ENCODE results near the gene RPTOR. TPM values are rescaled to one million over a fixed set of nuclear protein-coding genes. Genes with fewer than 3 reads are reported as not detected.

The RPTOR gene
- total and polyA plus RNA-seq, 10 of the 15 experiments (the other 5 are each of a cell fraction or from before 2014, with no cell fraction given) = 0.18 to 32.1 (median 7.8) TPM

DNA sequence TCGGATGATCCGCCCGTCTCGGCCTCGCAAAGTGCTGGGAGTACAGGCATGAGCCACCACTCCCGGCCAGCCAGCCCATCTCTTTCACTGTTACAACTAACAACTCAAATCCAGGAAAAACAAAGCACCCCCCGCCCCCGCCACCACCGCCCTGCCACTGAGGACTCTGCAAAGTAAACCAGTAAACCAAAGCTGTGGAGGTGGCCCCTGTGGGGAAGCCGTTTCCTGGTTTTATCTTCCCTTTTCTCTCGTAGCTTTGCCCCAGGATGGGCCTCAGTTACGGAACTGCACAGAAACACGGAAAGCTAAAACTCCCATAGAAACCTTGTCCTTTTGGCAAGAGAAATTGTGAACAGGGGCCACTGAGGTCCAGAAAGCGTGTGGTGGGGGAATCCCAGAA is 464.5 kb downstream of the RPTOR start (continued):
- TF ChIP-seq, protein P1, sequence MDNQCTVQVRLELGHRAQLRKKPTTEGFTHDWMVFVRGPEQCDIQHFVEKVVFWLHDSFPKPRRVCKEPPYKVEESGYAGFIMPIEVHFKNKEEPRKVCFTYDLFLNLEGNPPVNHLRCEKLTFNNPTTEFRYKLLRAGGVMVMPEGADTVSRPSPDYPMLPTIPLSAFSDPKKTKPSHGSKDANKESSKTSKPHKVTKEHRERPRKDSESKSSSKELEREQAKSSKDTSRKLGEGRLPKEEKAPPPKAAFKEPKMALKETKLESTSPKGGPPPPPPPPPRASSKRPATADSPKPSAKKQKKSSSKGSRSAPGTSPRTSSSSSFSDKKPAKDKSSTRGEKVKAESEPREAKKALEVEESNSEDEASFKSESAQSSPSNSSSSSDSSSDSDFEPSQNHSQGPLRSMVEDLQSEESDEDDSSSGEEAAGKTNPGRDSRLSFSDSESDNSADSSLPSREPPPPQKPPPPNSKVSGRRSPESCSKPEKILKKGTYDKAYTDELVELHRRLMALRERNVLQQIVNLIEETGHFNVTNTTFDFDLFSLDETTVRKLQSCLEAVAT (IDR thresholded peaks at IDR 0.05) = no peak
- no peak for TF ChIP-seq ZNF622 (IDR thresholded peaks at IDR 0.05)
- TF ChIP-seq, protein P2, sequence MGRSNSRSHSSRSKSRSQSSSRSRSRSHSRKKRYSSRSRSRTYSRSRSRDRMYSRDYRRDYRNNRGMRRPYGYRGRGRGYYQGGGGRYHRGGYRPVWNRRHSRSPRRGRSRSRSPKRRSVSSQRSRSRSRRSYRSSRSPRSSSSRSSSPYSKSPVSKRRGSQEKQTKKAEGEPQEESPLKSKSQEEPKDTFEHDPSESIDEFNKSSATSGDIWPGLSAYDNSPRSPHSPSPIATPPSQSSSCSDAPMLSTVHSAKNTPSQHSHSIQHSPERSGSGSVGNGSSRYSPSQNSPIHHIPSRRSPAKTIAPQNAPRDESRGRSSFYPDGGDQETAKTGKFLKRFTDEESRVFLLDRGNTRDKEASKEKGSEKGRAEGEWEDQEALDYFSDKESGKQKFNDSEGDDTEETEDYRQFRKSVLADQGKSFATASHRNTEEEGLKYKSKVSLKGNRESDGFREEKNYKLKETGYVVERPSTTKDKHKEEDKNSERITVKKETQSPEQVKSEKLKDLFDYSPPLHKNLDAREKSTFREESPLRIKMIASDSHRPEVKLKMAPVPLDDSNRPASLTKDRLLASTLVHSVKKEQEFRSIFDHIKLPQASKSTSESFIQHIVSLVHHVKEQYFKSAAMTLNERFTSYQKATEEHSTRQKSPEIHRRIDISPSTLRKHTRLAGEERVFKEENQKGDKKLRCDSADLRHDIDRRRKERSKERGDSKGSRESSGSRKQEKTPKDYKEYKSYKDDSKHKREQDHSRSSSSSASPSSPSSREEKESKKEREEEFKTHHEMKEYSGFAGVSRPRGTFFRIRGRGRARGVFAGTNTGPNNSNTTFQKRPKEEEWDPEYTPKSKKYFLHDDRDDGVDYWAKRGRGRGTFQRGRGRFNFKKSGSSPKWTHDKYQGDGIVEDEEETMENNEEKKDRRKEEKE (IDR thresholded peaks at IDR 0.05) = no peak
- TF ChIP-seq CBX3 (IDR thresholded peaks at IDR 0.05; ENCODE audit: borderline replicate concordance, low read depth) = no peak
- TF ChIP-seq, protein P3, sequence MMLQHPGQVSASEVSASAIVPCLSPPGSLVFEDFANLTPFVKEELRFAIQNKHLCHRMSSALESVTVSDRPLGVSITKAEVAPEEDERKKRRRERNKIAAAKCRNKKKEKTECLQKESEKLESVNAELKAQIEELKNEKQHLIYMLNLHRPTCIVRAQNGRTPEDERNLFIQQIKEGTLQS (IDR thresholded peaks at IDR 0.05; ENCODE audit: borderline replicate concordance, extremely low read depth, low read depth, low read length) = no peak
- no peak for TF ChIP-seq RUNX3 (IDR thresholded peaks at IDR 0.05; ENCODE audit: low read length)
- TF ChIP-seq NFIC (IDR thresholded peaks at IDR 0.05; ENCODE audit: low read depth, low read length) = no peak

DNA sequence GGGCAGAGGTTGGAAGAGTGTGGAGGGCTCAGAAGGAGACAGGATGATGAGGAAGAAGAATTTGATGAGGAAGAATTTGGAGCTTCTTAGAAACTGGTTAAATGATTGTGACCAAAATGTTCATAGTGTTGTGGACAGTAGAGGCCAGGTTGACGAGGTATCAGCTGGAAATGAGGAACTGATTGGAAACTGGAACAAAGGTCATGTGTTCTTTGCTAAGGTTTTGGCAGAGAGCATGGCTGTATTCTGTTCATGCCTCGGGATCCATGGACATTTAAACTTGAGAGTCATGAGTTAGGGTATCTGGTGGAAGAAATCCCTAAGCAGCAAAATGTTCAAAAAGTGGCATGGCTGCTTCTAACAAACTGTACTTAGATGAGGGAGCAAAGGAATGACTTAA is 466.3 kb downstream of the RPTOR start:
- WGBS (ENCODE audit: insufficient coverage, insufficient replicate concordance, low lambda C conversion rate, missing lambda C conversion rate) = 6% methylated on average over 2 of the region's 2 CpGs
- TF ChIP-seq LARP7 (IDR thresholded peaks at IDR 0.05) = no peak
- TF ChIP-seq, protein P4, sequence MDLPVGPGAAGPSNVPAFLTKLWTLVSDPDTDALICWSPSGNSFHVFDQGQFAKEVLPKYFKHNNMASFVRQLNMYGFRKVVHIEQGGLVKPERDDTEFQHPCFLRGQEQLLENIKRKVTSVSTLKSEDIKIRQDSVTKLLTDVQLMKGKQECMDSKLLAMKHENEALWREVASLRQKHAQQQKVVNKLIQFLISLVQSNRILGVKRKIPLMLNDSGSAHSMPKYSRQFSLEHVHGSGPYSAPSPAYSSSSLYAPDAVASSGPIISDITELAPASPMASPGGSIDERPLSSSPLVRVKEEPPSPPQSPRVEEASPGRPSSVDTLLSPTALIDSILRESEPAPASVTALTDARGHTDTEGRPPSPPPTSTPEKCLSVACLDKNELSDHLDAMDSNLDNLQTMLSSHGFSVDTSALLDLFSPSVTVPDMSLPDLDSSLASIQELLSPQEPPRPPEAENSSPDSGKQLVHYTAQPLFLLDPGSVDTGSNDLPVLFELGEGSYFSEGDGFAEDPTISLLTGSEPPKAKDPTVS (IDR thresholded peaks at IDR 0.05; ENCODE audit: low read depth, low read length) = no peak
- no peak for TF ChIP-seq HDAC2 (IDR thresholded peaks at IDR 0.05)
- TF ChIP-seq YBX1 (IDR thresholded peaks at IDR 0.05) = no peak
- no peak for TF ChIP-seq SMAD5 (IDR thresholded peaks at IDR 0.05; ENCODE audit: low read depth)
- TF ChIP-seq RAD21 (IDR thresholded peaks at IDR 0.05; ENCODE audit: insufficient read depth, low read depth, low read length) = no peak
- no peak for TF ChIP-seq ZNF384 (IDR thresholded peaks at IDR 0.05; ENCODE audit: borderline replicate concordance, low read depth, low read length)
- no peak for TF ChIP-seq ZBED1 (IDR thresholded peaks at IDR 0.05; ENCODE audit: borderline replicate concordance)
- TF ChIP-seq ZNF274 (IDR thresholded peaks at IDR 0.05; ENCODE audit: insufficient read depth, insufficient read length) = no peak
- TF ChIP-seq CHD1 (IDR thresholded peaks at IDR 0.05; ENCODE audit: low read depth, low read length) = no peak
- TF ChIP-seq MTA2 (IDR thresholded peaks at IDR 0.05; ENCODE audit: low read depth) = no peak
- TF ChIP-seq FOXK2 (IDR thresholded peaks at IDR 0.05) = no peak
- no peak for TF ChIP-seq EP300 (IDR thresholded peaks at IDR 0.05; ENCODE audit: borderline replicate concordance in 1 of 2, control insufficient read depth in 1 of 2, low read depth in 2 of 2, low read length in 2 of 2)

More for the DNA sequence above, 466.3 kb downstream of the RPTOR start:
- Histone ChIP-seq H3K36me3 (ENCODE audit: control insufficient read depth in 2 of 2, insufficient read depth in 2 of 2, low read length in 1 of 2) (no peaks in the 10 kb centered on the region), H3K9me3 (replicated peaks; ENCODE audit: control insufficient read depth, insufficient read depth, low read length) (no peaks in the 10 kb centered on the region; the same call in 2 of the 3 replicates), H3K4me3 (no peak overlapping the region), H4K20me1 (ENCODE audit: control insufficient read depth, insufficient read depth) (no peaks in the 10 kb centered on the region), H2AFZ (ENCODE audit: control insufficient read depth, low read depth, low read length) (no peak overlapping the region), H3K9ac (ENCODE audit: control insufficient read depth, insufficient read depth, low read length) (no peak overlapping the region), H3K4me1 (ENCODE audit: control insufficient read depth, insufficient read depth, low read length) (no peaks in the 10 kb centered on the region), H3K4me2 (ENCODE audit: control insufficient read depth, insufficient read depth) (no peak overlapping the region), H3K27ac (ENCODE audit: control insufficient read depth, insufficient read depth) (no peak overlapping the region), H3K27me3 (replicated peaks in 1 of 2; ENCODE audit: control insufficient read depth in 2 of 2, insufficient read depth in 2 of 2, low read length in 1 of 2) (peaks cover 0 to 2% of the 10 kb centered on the region in 2 experiments; a peak in 1 of 4 replicates), H3K79me2 (ENCODE audit: control insufficient read depth, insufficient read depth, low read length) (no peaks in the 10 kb centered on the region)
- intact Hi-C loops (cut with micrococcal nuclease; ENCODE audit: unreplicated experiment) = no loop called here
- DNase-seq (ENCODE audit: low read depth, low spot score) = no peak
- ChIA-PET RAD21 (ENCODE audit: unreplicated experiment) (no interaction called here), CTCF (interaction anchor here (0.9 kb wide), 1 partner anchor 12 kb away, joined by 3 read pairs; no protein-coding TSS in a partner anchor), POLR2A (no interaction called here), SMC1A (ENCODE audit: uncharacterized antibody, unreplicated experiment) (no interaction called here)
- in situ Hi-C loops (cut with MboI) = loop anchor here (25.0 kb wide), 1 partner anchor 226 kb away; the partner anchor contains the start of genes NDUFAF8 and TEPSIN
- no TSS peak for BruUV-seq (replicated peaks)
- FAIRE-seq = no peak
- ATAC-seq = no peak
